HG02852 (cell line): ENCODE results near the gene NANOS2.
"Not testable (repeated sequence)": the region's sequence is repeated elsewhere in the genome, so short reads cannot be mapped to it uniquely, and the experiment has no call there.

Experiments
- ATAC-seq: cut with Tn5 transposase; IDR thresholded peaks from one replicate; pipeline ENCODE4 v1.9.1; 2021; ENCODE audit warnings: mild to moderate bottlenecking, moderate library complexity; ENCODE audit not compliant: unreplicated experiment

Gene NANOS2

GRCh38 chr19:45878043-45878794, 36.4 kb downstream of the NANOS2 start:
- ATAC-seq = no peak

GRCh38 chr19:45876411-45877197, 38.0 kb downstream of the NANOS2 start:
- no peak for ATAC-seq

GRCh38 chr19:45876161-45876410, 38.5 kb downstream of the NANOS2 start:
- ATAC-seq = no peak

GRCh38 chr19:45874620-45874966, 40.0 kb downstream of the NANOS2 start:
- no peak for ATAC-seq

- no peak for ATAC-seq
Observed at GRCh38 chr19:45873219-45873772, 41.3 kb downstream of the NANOS2 start.

GRCh38 chr19:45872095-45872919, 42.3 kb downstream of the NANOS2 start:
- ATAC-seq = no peak

GRCh38 chr19:45870798-45871197, 43.8 kb downstream of the NANOS2 start:
- no peak for ATAC-seq

- ATAC-seq = not testable (repeated sequence)
Observed at GRCh38 chr19:45867241-45867640, 47.3 kb downstream of the NANOS2 start.

- no peak for ATAC-seq
Observed at GRCh38 chr19:45866400-45867176, 48.0 kb downstream of the NANOS2 start.

GRCh38 chr19:45865269-45865948, 49.2 kb downstream of the NANOS2 start:
- no peak for ATAC-seq

- ATAC-seq = no peak
Observed at GRCh38 chr19:45864629-45865082, 49.9 kb downstream of the NANOS2 start.

- no peak for ATAC-seq
Observed at GRCh38 chr19:45863840-45864628, 50.5 kb downstream of the NANOS2 start, which contains the start of gene FOXA3. Gene FOXA3, plus strand, starts transcription at chr19:45864326. Its CDS starts 131 bp downstream, at chr19:45864457.

- ATAC-seq = no peak
Observed at GRCh38 chr19:45863335-45863839, 51.2 kb downstream of the NANOS2 start.
